Measurements from ENCODE around the gene POFUT2. TPM values are rescaled to one million over a fixed set of nuclear protein-coding genes. Genes with fewer than 3 reads are reported as not detected.

The POFUT2 gene
- polyA plus RNA-seq, 4 donors, result 30.5 to 40.7 (median 37.6) TPM

DNA sequence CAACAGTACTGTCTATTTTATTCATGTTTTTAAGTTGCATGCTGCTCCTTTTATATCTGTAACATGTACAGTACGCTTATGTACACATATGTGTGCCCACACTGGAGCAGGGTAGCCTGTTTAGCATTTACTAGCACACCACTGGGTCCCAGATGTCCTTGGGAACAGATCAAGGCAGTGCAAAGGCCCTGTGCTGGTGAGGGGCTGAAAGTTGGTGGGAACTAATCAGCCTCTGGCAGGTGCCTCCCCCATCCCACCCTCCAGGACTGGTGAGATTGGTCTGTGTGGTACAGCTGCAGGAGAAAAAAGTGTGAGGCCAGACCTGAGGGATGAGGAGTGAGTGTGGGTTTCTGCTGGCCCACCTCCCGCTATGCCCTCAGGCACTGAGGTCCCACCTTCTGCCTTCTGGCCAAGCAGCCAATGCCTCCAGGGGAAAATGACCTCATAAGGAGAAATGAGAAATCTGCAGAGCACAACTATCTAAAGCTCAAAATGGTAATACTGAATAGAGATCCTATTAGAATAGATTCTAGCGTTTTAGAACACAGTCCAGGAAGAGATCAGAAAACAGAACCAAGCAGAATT is 58.9 kb downstream of the POFUT2 start:
- no peak for DNase-seq (ENCODE audit: low read depth in 4 of 4, low spot score in 2 of 4)

GRCh38 chr21:45228171-45228641 is 59.5 kb downstream of the POFUT2 start:
- no peak for DNase-seq (ENCODE audit: low read depth in 4 of 4, low spot score in 2 of 4)

DNA sequence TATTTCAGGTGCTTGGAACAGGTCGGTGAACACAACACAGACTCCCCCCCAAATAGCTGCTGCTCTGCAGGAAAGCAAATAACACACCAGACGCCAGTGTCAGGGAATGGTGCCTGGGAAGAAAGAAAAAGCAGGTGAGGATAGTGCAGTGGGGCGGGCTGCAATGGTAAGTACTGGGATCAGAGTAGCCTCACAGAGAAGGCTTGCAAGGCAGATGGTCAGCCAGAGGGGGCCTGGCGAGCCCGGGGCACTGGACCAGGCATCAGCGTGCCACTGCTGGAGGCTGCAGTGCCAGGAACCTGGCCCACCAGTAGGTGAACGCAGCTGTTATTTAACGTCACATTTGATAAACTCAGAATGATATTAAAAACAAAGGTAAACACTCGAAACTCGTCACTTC is 60.0 kb downstream of the POFUT2 start:
- no peak for DNase-seq (ENCODE audit: low read depth in 4 of 4, low spot score in 2 of 4)

DNA sequence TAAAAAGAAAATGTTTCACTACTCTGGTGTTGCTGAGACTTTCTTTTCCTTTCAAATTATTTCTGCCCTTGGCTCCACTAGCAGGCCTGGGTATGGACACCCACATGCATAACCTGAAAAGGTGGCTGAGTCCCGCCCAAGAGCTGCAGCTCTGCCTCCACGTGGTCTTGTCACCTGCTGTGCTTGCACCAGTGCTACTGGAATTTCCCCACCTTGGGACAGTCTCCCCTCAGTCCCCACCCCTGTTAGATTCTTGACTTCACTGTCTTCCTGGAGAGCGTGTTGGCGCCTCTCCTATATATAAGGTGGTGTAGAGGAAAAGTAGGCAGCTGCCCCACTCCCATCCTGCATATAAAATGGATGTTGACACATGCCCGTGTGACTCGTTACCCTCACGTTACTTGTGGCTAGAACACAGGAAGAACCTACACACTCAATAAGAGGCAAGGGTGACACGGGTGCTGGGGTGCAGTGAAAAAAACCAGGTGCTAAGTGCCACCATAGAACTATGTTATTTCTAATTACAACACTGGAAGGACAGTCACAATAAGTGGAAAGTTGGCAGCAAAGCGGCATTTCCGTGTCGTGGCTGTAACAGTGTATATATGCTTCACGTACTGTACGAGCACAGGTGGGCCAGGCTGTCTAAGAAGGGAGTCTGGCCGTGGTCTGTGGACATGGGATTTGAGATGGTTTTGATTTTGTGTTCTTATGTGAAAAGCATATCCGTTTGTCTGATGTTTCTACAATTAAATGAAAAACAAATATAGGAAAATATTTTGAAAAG is 61.0 kb downstream of the POFUT2 start:
- DNase-seq (ENCODE audit: low read depth in 4 of 4, low spot score in 2 of 4), result no peak

DNA sequence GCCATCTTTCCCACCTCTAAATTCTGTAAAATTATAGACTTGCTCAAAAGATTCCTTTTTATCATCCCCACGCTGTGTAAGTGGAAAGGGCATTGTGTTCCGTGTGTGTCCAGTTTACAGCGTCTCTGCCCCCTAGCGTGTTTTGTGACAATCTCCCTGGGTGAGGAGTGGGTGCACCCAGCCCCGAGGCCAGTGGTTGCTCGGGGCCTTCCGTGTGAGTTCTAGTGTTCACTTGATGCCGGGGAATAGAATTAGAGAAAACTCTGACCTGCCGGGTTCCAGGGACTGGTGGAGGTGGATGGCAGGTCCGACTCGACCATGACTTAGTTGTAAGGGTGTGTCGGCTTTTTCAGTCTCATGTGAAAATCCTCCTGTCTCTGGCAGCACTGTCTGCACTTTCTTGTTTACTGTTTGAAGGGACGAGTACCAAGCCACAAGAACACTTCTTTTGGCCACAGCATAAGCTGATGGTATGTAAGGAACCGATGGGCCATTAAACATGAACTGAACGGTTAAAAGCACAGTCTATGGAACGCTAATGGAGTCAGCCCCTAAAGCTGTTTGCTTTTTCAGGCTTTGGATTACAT is 61.9 kb downstream of the POFUT2 start:
- DNase-seq (ENCODE audit: low read depth in 4 of 4, low spot score in 2 of 4), result no peak

DNA sequence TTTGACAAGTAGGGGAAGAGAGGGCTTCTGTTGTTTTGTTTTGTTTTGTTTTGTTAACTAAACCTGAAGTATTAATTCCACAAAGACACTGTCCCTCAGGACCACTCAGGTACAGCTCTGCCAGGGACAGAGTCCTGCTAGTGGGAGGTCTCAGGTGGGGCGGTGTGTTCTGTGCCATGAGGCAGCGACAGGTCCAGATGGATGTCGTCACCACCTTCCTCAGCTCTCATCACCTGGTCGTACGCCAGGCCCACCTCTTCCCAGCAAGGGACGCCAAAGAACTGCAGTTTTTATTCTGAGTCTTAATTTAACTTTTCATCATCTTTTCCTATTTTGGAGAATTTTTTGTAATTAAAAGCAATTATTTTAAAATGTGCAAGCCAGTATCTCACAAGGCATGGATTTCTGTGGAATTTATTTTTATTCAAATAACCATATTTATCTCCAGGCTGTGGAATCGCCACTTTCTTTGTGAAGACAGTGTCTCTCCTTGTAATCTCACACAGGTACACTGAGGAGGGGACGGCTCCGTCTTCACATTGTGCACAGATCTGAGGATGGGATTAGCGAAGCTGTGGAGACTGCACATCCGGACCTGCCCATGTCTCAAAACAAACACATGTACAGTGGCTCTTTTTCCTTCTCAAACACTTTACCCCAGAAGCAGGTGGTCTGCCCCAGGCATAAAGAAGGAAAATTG is 62.5 kb downstream of the POFUT2 start:
- no peak for DNase-seq (ENCODE audit: low read depth in 4 of 4, low spot score in 2 of 4)

- DNase-seq (ENCODE audit: low read depth in 4 of 4, low spot score in 2 of 4), result no peak
Observed at GRCh38 chr21:45224189-45224938, 63.3 kb downstream of the POFUT2 start.

- DNase-seq (ENCODE audit: low read depth in 4 of 4, low spot score in 2 of 4), result no peak
Observed at GRCh38 chr21:45223236-45224185, 64.2 kb downstream of the POFUT2 start.

DNA sequence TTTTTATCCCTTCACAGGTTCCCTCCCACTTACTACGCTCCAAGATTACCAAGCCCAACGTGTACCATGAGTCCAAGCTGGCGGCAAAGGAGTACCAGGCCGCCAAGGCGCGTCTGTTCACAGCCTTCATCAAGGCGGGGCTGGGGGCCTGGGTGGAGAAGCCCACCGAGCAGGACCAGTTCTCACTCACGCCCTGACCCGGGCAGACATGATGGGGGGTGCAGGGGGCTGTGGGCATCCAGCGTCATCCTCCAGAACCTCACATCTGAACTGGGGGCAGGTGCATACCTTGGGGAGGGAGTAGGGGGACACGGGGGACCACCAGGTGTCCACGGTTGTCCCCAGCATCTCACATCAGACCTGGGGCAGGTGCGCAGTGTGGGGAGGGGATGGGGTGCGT is 65.7 kb downstream of the POFUT2 start:
- DNase-seq (ENCODE audit: low read depth in 4 of 4, low spot score in 2 of 4), result no peak

DNA sequence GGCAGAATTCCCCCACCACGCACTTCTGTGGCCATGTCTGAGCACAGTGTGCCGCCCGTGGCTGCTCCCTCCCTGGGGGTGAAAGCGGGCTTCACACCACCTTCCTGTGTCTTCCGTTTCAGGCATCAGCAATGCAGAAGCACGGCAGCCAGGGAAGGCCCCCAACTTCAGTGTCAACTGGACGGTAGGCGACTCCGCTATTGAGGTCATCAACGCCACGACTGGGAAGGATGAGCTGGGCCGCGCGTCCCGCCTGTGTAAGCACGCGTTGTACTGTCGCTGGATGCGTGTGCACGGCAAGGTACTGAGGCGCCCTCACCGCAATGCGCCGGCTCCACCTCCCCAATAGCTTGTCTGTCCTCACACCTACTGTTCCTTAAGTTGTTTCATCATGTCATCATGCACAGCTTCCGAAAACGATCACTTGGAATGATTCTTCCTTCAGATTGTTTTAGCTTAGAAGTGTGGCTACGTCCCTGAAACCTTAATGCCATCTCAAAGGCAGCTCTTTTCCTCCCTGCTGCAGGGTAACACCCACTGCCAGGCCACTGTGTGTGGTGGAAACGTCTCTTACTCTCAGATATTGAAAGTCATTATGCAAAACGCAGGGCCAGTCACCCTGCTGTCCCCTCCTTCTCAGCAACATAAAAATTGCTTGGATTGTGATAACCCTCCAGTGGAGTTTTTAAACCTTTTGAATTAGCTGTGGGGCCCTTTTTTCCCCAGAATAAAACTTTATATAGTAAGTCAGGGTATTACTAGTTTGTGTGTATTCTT is 66.8 kb downstream of the POFUT2 start:
- no peak for DNase-seq (ENCODE audit: low read depth in 4 of 4, low spot score in 2 of 4)

GRCh38 chr21:45220071-45220481 is 67.6 kb downstream of the POFUT2 start:
- DNase-seq (ENCODE audit: low read depth in 4 of 4, low spot score in 2 of 4), result no peak

GRCh38 chr21:45219517-45219916 is 68.2 kb downstream of the POFUT2 start:
- DNase-seq (ENCODE audit: low read depth in 4 of 4, low spot score in 2 of 4), result no peak

- DNase-seq (ENCODE audit: low read depth in 4 of 4, low spot score in 2 of 4), result no peak
Observed at GRCh38 chr21:45217010-45217409, 70.7 kb downstream of the POFUT2 start.

DNA sequence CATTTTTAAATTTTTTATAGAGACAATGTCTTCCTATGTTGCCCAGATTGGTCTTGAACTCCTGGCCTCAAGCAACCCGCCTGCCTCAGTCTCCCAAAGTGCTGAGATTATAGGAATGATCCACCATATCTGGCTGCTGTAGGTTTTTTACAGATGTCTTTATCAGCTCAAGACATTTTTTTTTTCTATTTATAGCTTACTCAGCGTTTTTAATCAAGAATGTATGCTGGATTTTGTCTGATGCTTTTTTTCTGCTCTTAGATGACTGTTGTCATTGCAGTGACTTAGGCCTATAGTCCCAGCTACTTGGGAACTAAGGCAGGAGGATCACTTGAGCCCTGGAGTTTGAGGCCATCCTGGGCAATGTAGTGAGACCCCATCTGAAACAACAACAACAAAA is 72.5 kb downstream of the POFUT2 start:
- no peak for DNase-seq (ENCODE audit: low read depth in 4 of 4, low spot score in 2 of 4)

Other genes starting within 250 kb of the POFUT2 start
- 10 to 100 TPM; 14.9 to 20.0 (median 18.4) TPM for gene ADARB1, start 213.3 kb downstream of the POFUT2 start, polyA plus RNA-seq (ENCODE audit: insufficient read length in 4 of 4)
- gene COL18A1, start 117.3 kb upstream of the POFUT2 start, polyA plus RNA-seq (ENCODE audit: insufficient read length in 4 of 4), result 100 to 1,000 TPM; 103 to 225 (median 190) TPM

Measured in left renal cortex interstitium (tissue), 4 donors.